Measurements from ENCODE around the gene IP6K1.
"Not testable (repeated sequence)": the region's sequence is repeated elsewhere in the genome, so short reads cannot be mapped to it uniquely, and the experiment has no call there.

The IP6K1 gene

DNA sequence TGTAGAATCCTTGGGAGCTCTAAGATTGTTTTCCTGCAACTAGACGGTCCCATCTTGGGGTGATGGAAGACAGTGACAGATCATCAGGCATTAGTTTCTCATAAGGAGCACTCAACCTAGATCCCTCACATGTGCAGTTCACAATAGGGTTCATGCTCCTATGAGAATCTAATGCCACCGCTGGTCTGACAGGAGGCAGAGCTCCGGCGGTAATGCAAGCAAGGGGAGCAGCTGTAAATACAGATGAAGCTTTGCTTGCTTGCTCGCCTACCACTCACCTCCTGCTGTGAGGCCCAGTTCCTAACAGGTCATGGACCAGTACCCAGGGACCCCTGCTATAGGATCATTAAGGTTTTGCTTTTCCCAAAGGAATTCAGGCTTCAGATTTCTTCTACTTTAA lies 37.5 kb downstream of the IP6K1 start:
- H3K4me3 ChIP-seq (ENCODE audit: low read length); H3K36me3 ChIP-seq (ENCODE audit: control insufficient read depth, insufficient read depth, low read length); H3K27ac ChIP-seq (ENCODE audit: low read depth, low read length); H3K27me3 ChIP-seq (ENCODE audit: control insufficient read depth, insufficient read depth, low read length); H3K9ac ChIP-seq (ENCODE audit: low read length); H3K4me1 ChIP-seq (ENCODE audit: control insufficient read depth, insufficient read depth, low read length): not testable (repeated sequence)

DNA sequence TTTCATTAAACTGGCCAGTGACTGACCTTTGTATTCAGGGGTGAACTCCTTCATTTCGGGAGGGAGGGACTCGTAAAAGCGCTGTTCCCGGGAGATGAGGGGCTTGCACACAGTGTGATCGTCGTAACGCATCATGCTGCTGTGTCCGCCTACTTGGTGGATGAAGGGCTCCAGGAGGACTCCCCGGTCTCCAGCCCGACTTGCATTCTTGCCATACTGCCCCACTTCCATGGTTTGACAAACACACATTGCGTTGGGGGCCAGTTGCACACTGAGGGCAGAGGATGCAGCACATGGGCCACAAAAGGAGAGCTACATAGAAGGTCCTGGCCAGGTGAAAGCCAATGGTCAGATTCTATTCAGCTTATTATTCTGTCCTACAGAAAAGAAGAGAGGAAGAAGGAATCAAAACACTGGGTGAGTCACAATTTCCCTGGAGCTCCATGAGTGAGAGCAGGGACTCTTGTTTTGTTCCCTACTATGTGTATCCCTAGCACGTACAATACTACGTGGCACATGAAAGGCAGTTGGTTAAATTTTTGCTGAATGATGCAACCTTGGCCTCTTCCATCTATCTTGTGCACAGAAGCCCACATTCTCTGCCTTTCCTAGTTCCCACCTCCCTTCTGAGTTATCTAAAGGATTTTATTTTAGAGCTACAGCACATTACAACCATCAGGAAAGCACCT lies 38.4 kb downstream of the IP6K1 start:
- no peak overlapping the region for H3K4me3 ChIP-seq (ENCODE audit: low read length)
- H3K4me1 ChIP-seq (ENCODE audit: control insufficient read depth, insufficient read depth, low read length): peaks cover 3% of the 10 kb centered on the region
- no peak overlapping the region for H3K27ac ChIP-seq (ENCODE audit: low read depth, low read length)
- H3K9ac ChIP-seq (ENCODE audit: low read length): no peak overlapping the region
- no peaks in the 10 kb centered on the region for H3K27me3 ChIP-seq (ENCODE audit: control insufficient read depth, insufficient read depth, low read length)
- no peaks in the 10 kb centered on the region for H3K36me3 ChIP-seq (ENCODE audit: control insufficient read depth, insufficient read depth, low read length)

DNA sequence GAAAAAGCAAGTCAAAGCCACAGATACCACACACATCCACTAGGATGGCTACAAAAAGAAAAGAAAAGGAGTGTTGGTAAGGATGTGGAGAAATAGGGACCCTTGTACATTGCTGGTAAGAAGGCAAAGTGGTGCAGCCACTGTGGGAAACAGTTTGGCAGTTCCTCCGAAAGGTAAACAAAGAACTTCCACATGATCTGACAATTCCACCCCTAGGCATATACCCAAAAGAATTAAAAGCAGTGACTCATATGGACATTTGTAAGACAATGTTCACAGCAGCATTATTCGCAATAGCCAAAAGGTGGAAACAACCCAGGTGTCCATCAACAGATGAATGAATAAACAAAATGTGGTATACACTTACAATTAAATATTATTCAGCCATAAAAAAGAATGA lies 40.4 kb downstream of the IP6K1 start:
- Histone ChIP-seq H3K9ac (ENCODE audit: low read length) (no peak overlapping the region), H3K36me3 (ENCODE audit: control insufficient read depth, insufficient read depth, low read length) (no peaks in the 10 kb centered on the region), H3K4me1 (ENCODE audit: control insufficient read depth, insufficient read depth, low read length) (peaks cover 3% of the 10 kb centered on the region), H3K27ac (ENCODE audit: low read depth, low read length) (no peak overlapping the region), H3K27me3 (ENCODE audit: control insufficient read depth, insufficient read depth, low read length) (no peaks in the 10 kb centered on the region), H3K4me3 (ENCODE audit: low read length) (no peak overlapping the region)

DNA sequence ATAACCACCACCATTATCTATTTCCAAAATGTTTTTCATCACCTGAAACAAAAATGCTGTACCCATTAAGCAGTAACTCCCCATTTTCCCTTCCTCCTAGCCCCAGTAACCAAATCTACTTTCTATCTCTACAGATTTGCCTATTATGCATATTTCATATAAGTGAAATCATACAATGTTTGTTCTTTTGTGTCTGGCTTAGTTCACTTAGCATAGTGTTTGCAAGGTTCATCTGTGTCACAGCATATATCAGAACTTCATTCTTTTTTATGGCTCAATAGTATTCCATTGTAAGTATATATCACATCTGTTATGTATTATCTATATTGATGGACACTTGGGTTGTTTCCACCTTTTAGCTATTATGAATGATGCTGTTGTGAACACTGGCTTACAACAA lies 45.9 kb downstream of the IP6K1 start:
- H3K4me1 ChIP-seq (ENCODE audit: control insufficient read depth, insufficient read depth, low read length): no peaks in the 10 kb centered on the region
- H3K36me3 ChIP-seq (ENCODE audit: control insufficient read depth, insufficient read depth, low read length): peaks cover 7% of the 10 kb centered on the region
- H3K4me3 ChIP-seq (ENCODE audit: low read length): no peak overlapping the region
- no peaks in the 10 kb centered on the region for H3K27me3 ChIP-seq (ENCODE audit: control insufficient read depth, insufficient read depth, low read length)
- no peak overlapping the region for H3K9ac ChIP-seq (ENCODE audit: low read length)
- H3K27ac ChIP-seq (ENCODE audit: low read depth, low read length): no peak overlapping the region

DNA sequence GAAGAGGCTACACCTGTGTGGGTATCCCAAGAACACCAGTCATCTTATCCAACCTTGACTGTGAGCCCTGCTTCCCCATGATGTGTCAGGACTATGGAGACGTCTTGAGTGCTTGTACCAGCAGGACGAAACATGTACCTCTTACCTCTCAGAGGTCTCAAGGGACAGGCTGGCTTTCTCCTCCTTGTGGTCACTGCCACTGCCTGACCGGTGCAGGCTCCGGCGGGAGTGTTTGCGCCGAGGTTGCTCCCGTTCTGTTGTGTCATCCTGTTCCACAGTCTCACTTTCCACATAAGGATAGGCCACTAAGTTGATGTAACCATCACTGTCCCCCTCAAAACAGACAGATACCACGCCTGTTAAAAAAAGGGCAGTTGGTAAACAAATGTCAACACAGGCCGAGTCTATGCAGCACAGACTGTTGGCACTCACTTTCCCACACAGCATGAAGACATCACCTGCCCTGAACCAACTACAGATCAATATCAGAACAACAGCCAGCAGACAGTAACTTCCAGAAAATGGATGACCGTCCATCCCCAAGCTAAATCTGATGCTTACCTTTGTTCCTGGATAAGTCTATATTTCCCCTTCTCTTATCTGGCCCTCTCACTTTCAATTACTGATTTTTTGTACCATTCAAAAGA lies 48.2 kb downstream of the IP6K1 start:
- Histone ChIP-seq H3K27me3 (ENCODE audit: control insufficient read depth, insufficient read depth, low read length) (no peaks in the 10 kb centered on the region), H3K36me3 (ENCODE audit: control insufficient read depth, insufficient read depth, low read length) (peaks cover 9% of the 10 kb centered on the region), H3K9ac (ENCODE audit: low read length) (no peak overlapping the region), H3K27ac (ENCODE audit: low read depth, low read length) (no peak overlapping the region), H3K4me1 (ENCODE audit: control insufficient read depth, insufficient read depth, low read length) (no peaks in the 10 kb centered on the region), H3K4me3 (ENCODE audit: low read length) (no peak overlapping the region)

DNA sequence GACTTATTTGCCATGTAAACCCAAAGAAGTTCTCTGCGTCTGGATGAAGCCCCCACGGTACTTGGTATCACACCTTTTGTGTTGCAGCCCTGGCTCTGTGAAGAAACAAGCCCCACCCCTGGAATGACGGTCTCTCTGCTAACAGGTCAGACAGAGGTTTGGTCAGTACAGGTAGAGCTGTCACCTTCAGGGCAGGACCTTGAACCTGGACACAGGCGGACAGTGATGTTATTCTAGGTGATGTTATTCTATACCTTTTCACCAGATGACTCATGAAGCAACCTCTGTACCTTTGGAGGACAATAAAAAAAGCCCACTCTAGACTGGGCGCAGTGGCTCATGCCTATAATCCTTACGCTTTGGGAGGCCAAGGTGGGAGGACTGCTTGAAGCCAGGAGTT lies 51.6 kb downstream of the IP6K1 start:
- Histone ChIP-seq H3K36me3 (ENCODE audit: control insufficient read depth, insufficient read depth, low read length) (peaks cover 23% of the 10 kb centered on the region), H3K9ac (ENCODE audit: low read length) (no peak overlapping the region), H3K4me1 (ENCODE audit: control insufficient read depth, insufficient read depth, low read length) (no peaks in the 10 kb centered on the region), H3K27me3 (ENCODE audit: control insufficient read depth, insufficient read depth, low read length) (no peaks in the 10 kb centered on the region), H3K27ac (ENCODE audit: low read depth, low read length) (no peak overlapping the region), H3K4me3 (ENCODE audit: low read length) (no peak overlapping the region)

DNA sequence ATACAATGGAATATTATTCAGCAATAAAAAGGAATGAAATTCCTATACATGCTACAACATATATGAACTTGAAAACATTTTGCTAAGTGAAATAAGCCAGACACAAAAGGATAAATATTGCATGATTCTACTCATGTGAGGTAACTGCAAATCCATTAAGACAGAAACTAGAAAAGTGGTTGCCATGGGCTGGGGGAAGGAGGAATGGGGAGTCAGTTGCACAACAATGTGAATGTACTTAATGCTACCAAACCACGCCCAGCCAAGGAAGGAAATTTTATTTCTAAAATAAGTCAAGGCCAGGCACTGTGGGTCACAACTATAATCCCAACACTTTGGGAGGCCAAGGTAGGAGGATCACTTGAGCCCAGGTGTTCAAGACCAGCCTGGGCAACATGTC lies 52.8 kb downstream of the IP6K1 start:
- Histone ChIP-seq H3K4me1 (ENCODE audit: control insufficient read depth, insufficient read depth, low read length) (no peaks in the 10 kb centered on the region), H3K27me3 (ENCODE audit: control insufficient read depth, insufficient read depth, low read length) (no peaks in the 10 kb centered on the region), H3K27ac (ENCODE audit: low read depth, low read length) (no peak overlapping the region), H3K9ac (ENCODE audit: low read length) (no peak overlapping the region), H3K4me3 (ENCODE audit: low read length) (no peak overlapping the region), H3K36me3 (ENCODE audit: control insufficient read depth, insufficient read depth, low read length) (peaks cover 23% of the 10 kb centered on the region)

DNA sequence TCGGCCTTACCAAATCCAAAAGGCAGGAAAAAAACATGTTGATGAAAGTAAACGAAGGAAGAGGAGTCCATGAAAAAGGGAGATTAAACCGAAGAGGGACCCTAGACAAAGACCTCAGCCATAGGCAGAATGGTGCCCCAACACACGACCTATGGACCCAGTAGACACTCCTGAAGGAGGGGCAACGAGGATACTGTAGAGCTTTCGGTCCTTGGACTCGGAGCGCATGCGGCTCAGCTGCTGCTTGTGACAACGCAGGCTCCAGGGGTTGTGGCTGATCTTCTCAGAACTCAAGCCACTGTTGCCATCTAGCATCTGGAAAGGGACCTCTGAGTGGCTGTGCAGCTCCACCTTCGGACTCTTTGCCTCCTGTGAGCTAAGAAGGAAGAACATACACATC lies 53.7 kb downstream of the IP6K1 start:
- Histone ChIP-seq H3K4me1 (ENCODE audit: control insufficient read depth, insufficient read depth, low read length) (no peaks in the 10 kb centered on the region), H3K9ac (ENCODE audit: low read length) (no peak overlapping the region), H3K36me3 (ENCODE audit: control insufficient read depth, insufficient read depth, low read length) (peaks cover 23% of the 10 kb centered on the region), H3K27me3 (ENCODE audit: control insufficient read depth, insufficient read depth, low read length) (no peaks in the 10 kb centered on the region), H3K4me3 (ENCODE audit: low read length) (no peak overlapping the region), H3K27ac (ENCODE audit: low read depth, low read length) (no peak overlapping the region)

DNA sequence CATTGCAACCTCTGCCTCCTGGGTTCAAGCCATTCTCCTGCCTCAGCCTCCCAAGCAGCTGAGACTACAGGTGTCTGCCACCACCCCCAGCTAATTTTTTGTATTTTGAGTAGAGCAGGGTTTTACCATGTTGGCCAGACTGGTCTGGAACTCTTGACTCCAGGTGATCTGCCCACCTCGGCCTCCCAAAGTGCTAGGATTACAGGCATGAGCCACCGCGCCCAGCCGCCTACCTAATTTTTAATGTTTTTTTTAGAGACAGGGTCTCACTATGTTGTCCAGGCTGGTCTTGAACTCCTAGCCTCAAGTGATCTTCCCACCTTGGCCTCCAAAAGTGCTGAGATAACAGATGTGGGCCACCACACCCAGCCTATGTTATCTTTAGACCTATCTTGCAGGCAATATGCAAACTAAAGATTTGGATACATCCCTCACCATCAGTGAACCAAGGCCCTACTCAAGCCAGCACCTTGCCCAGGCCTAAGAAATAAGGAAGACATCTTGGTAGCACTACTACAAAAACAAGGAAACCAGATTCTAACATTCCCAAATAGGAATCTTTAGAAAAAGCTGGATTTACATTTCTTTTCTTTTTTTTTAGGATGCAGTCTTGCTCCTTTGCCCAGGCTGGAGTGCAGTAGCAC lies 56.3 kb downstream of the IP6K1 start:
- Histone ChIP-seq H3K4me1 (ENCODE audit: control insufficient read depth, insufficient read depth, low read length) (no peaks in the 10 kb centered on the region), H3K9ac (ENCODE audit: low read length) (no peak overlapping the region), H3K36me3 (ENCODE audit: control insufficient read depth, insufficient read depth, low read length) (peaks cover 34% of the 10 kb centered on the region), H3K4me3 (ENCODE audit: low read length) (no peak overlapping the region), H3K27ac (ENCODE audit: low read depth, low read length) (no peak overlapping the region), H3K27me3 (ENCODE audit: control insufficient read depth, insufficient read depth, low read length) (no peaks in the 10 kb centered on the region)

DNA sequence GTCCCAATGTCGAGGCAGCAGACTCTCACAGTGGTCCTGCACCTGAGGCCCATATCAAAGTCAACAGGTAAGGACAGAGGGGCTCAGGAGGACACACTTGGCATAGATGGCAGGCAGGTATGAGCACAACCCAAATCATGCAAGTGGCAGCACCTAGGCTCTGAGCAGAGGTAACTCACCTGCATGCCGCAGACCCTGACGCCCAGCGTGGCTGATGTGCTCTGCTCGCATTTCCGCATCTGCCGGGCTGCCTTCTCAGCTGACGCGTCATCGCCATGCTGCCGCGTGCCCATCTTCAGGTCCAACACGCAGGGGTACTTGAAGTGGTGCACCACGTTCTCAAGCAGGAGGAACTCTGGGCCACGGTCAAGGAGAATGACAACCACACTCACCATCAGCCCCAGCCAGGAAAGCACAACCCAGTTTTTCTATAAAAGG lies 58.4 kb downstream of the IP6K1 start:
- H3K27me3 ChIP-seq (ENCODE audit: control insufficient read depth, insufficient read depth, low read length): no peaks in the 10 kb centered on the region
- H3K4me1 ChIP-seq (ENCODE audit: control insufficient read depth, insufficient read depth, low read length): peaks cover 7% of the 10 kb centered on the region
- no peak overlapping the region for H3K9ac ChIP-seq (ENCODE audit: low read length)
- no peak overlapping the region for H3K4me3 ChIP-seq (ENCODE audit: low read length)
- no peak overlapping the region for H3K27ac ChIP-seq (ENCODE audit: low read depth, low read length)
- peaks cover 32% of the 10 kb centered on the region for H3K36me3 ChIP-seq (ENCODE audit: control insufficient read depth, insufficient read depth, low read length)

DNA sequence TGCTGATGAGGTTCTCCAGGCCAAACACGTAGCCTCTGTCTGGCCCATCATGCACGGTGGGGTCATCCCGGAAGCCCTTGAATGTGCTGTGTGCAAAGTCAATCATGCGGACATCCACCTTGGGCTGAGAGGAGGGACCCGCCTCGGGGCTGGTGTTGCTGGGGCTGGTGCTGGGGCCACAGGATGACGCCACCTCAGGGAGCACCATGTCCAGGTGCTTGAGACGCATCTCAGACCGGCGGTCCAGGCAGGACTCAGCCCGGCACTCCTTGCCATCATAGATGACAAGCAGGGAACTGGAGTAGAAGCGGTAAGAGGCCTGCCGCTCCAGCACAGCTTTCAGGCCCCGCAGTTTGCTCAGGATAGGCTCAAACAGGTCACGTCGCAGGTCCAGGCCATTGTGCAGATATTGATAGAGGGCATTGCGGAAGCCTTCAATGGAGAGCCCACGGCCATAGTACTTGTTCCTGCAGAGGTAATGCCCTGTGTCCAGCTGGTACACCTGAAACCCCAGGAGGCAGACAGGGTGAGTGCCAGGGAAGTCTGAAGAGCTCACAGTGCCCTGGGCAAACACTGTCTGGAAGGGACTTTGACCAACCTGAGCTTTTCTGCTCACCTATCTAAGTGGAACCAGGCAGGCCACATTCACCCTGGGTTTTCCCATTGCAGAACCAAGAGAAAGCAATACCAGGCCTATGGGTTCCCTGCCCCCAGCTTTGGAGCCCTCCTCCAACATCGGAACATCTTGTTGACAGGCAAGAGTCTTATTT lies 59.0 kb downstream of the IP6K1 start:
- no peak overlapping the region for H3K4me3 ChIP-seq (ENCODE audit: low read length)
- H3K4me1 ChIP-seq (ENCODE audit: control insufficient read depth, insufficient read depth, low read length): peaks cover 13% of the 10 kb centered on the region
- H3K9ac ChIP-seq (ENCODE audit: low read length): no peak overlapping the region
- H3K27me3 ChIP-seq (ENCODE audit: control insufficient read depth, insufficient read depth, low read length): no peaks in the 10 kb centered on the region
- no peak overlapping the region for H3K27ac ChIP-seq (ENCODE audit: low read depth, low read length)
- peaks cover 28% of the 10 kb centered on the region for H3K36me3 ChIP-seq (ENCODE audit: control insufficient read depth, insufficient read depth, low read length)

DNA sequence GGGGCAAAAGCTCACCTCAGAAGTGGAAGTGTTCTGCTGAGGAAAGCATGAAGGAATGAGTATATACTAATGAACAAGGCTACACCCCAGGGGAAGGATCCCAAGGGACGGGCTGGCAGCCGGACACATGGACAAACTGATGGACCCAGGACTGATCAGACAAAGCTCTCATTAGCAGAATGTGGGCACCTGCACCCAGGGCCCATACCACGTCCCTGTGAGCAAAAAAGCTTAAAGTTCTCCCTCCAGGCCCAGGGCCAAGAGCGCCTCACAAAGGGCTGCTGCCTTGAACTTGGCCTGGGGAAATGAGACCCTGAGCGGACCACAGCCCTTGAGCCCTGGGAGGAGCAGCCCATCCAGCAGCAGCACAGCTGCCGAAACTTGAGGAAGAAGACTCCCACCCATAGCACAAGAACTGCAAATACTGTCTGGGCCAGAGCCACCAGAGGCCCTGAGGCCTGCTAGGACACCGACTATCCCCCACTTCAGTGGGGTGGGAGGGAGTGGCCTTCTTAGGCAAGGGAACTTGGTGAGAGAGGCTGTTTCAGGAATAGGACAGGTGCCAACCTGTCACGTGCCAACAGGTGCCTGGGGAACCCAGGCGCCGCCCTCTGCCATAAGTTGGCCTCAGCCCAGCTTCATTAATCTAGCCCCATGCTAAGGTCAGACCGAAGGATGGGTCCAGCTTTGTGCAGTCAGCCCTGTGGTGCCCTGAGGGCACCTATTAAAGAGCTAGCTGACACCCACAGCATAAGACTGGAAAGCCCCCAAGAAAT lies 60.2 kb downstream of the IP6K1 start:
- Histone ChIP-seq H3K4me1 (ENCODE audit: control insufficient read depth, insufficient read depth, low read length) (peaks cover 14% of the 10 kb centered on the region), H3K9ac (ENCODE audit: low read length) (no peak overlapping the region), H3K36me3 (ENCODE audit: control insufficient read depth, insufficient read depth, low read length) (peaks cover 26% of the 10 kb centered on the region), H3K27me3 (ENCODE audit: control insufficient read depth, insufficient read depth, low read length) (no peaks in the 10 kb centered on the region), H3K27ac (ENCODE audit: low read depth, low read length) (no peak overlapping the region), H3K4me3 (ENCODE audit: low read length) (no peak overlapping the region)

Measured in rectal smooth muscle tissue (tissue), 1 donor.